Activated CD4-positive, CD25-positive, alpha-beta regulatory T cell (primary cell): ENCODE data around the gene HAO2.
"Not testable (repeated sequence)": the region's sequence is repeated elsewhere in the genome, so short reads cannot be mapped to it uniquely, and the experiment has no call there.

ENCODE experiments used
- DNase-seq, 4 experiments: peaks; one replicate each; lab custom pipeline; 2025; lab: John Stamatoyannopoulos, UW

The HAO2 gene

GRCh38 chr1:119368554-119368953, at the start of gene HAO2:
Gene HAO2 (plus strand): TSS chr1:119368785. CDS start chr1:119381086, 12,301 bp downstream.
- DNase-seq, result no peak

GRCh38 chr1:119320100-119320499, 48.5 kb upstream of the HAO2 start:
- no peak for DNase-seq

- no peak for DNase-seq
Observed at GRCh38 chr1:119321666-119322419, 46.7 kb upstream of the HAO2 start.

- DNase-seq, result no peak
Observed at GRCh38 chr1:119323216-119323982, 45.2 kb upstream of the HAO2 start.

- DNase-seq, result no peak
Observed at GRCh38 chr1:119324198-119324597, 44.4 kb upstream of the HAO2 start.

- DNase-seq, result no peak
Observed at GRCh38 chr1:119326251-119326650, 42.3 kb upstream of the HAO2 start.

- no peak for DNase-seq
Observed at GRCh38 chr1:119327094-119327449, 41.5 kb upstream of the HAO2 start.

- no peak for DNase-seq
Observed at GRCh38 chr1:119327450-119328155, 41.0 kb upstream of the HAO2 start.

- no peak for DNase-seq
Observed at GRCh38 chr1:119329541-119330461, 38.8 kb upstream of the HAO2 start.

GRCh38 chr1:119330466-119331189, 38.0 kb upstream of the HAO2 start:
- no peak for DNase-seq

- no peak for DNase-seq
Observed at GRCh38 chr1:119331190-119331515, 37.4 kb upstream of the HAO2 start.

GRCh38 chr1:119331915-119332314, 36.7 kb upstream of the HAO2 start:
- DNase-seq, result no peak

GRCh38 chr1:119332622-119333021, 36.0 kb upstream of the HAO2 start:
- DNase-seq, result no peak

GRCh38 chr1:119333163-119333896, 35.3 kb upstream of the HAO2 start:
- no peak for DNase-seq

- DNase-seq, result not testable (repeated sequence)
Observed at GRCh38 chr1:119333897-119334250, 34.7 kb upstream of the HAO2 start.

GRCh38 chr1:119336848-119337247, 31.7 kb upstream of the HAO2 start:
- no peak for DNase-seq

GRCh38 chr1:119338004-119338403, 30.6 kb upstream of the HAO2 start:
- DNase-seq, result no peak

GRCh38 chr1:119338757-119339156, 29.8 kb upstream of the HAO2 start:
- DNase-seq, result no peak

GRCh38 chr1:119340861-119341261, 27.7 kb upstream of the HAO2 start:
- DNase-seq, result no peak

GRCh38 chr1:119341372-119341947, 27.1 kb upstream of the HAO2 start:
- DNase-seq, result no peak
